NCI-H1694 treated with DMSO at 0.1 percent for 48 hours (cell line): ENCODE measurements around the gene SHFL.
A peak's percentile ranks its signal among the peaks of the same experiment; 100 is the strongest.

Experiments
- DNase-seq: peaks from one replicate; lab custom pipeline; 2025; lab: John Stamatoyannopoulos, UW

The SHFL gene

GRCh38 chr19:10109528-10109927, 23.4 kb downstream of the SHFL start:
- DNase-seq: no peak

GRCh38 chr19:10110076-10110971, 24.2 kb downstream of the SHFL start:
- no peak for DNase-seq

DNA sequence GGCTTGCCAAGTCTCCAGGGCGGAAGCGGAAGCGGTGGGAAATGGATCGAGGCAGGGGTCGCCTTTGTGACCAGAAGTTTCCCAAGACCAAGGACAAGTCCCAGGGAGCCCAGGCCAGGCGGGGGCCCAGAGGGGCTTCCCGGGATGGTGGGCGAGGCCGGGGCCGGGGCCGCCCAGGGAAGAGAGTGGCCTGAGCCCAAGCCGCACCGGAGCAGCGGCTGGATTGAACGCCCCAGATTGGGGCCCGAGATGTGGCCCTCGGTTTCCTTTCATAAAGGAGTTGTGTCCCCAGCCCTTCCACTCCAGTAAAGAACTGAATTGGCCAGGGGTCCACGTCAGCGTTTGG, 24.8 kb downstream of the SHFL start:
- DNase-seq: no peak

DNA sequence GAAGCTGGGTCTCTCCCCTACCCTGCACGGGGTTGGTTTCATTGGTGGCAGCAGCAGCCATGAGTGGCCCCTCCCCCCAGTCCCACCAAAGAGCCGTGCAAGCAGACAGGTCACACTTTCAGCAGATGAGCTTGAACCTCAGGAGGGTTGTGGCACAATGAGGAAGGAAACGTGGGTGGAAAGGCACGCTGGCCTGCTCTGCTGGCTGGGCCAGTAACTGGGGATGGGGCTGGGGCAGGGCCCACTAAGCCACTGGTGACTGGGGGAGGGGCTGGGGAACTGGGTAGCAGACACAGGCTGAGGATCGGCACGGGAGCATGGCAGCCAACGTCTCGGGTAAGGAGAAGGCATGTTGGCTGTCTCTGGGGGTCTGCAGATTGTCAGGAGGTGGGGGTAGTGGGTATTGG, 25.3 kb downstream of the SHFL start, which contains the start of gene P2RY11:
Gene P2RY11, plus strand, starts transcription at position 289 of the 407 bp plus-strand sequence. Its CDS starts 29 bp downstream, at position 318.
- no peak for DNase-seq

GRCh38 chr19:10112037-10112761, 26.1 kb downstream of the SHFL start:
- no peak for DNase-seq

- DNase-seq: peak; percentile 9
Observed at GRCh38 chr19:10112895-10113591, 26.9 kb downstream of the SHFL start.

DNA sequence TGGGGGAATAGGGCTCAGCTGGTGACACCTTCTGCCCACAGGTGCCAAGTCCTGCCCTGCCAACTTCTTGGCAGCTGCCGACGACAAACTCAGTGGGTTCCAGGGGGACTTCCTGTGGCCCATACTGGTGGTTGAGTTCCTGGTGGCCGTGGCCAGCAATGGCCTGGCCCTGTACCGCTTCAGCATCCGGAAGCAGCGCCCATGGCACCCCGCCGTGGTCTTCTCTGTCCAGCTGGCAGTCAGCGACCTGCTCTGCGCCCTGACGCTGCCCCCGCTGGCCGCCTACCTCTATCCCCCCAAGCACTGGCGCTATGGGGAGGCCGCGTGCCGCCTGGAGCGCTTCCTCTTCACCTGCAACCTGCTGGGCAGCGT, 27.5 kb downstream of the SHFL start:
- no peak for DNase-seq

- DNase-seq: no peak
Observed at GRCh38 chr19:10113964-10114650, 28.0 kb downstream of the SHFL start.

DNA sequence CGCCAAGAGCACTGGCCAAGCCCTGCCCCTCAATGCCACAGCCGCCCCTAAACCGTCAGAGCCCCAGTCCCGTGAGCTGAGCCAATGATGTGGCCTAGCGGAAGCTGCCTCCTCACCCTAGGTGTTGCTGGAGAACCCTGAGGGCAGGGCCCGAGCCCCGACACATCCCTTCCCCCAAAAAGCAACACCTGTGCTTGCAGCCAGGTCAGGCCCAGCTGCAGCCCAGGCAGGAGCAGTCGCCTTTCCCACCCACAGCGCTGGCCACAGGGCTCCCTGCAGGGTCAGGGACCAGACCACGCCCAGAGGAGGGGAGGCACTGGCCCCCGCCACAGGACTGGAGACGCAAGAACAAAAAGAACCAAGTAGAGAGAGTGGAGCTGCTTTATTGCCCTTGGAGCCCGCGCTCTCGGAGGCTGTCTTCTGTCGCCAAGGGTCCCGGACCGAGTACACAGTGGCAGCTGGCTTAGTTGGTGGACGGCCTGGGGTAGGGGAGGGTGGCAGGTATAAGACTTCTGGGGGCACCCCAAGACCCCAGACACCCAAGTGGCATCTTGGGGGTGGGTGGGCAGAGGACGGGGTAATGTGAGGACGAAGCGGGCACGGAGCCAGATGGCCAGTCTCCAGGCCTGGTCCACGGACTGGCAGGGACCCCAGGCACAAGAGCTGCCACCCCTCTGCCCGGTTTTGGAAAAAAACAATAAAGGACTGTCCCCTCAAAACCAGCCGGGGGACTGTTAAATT, 28.7 kb downstream of the SHFL start:
- DNase-seq: no peak

- DNase-seq: no peak
Observed at GRCh38 chr19:10115392-10116084, 29.4 kb downstream of the SHFL start.

DNA sequence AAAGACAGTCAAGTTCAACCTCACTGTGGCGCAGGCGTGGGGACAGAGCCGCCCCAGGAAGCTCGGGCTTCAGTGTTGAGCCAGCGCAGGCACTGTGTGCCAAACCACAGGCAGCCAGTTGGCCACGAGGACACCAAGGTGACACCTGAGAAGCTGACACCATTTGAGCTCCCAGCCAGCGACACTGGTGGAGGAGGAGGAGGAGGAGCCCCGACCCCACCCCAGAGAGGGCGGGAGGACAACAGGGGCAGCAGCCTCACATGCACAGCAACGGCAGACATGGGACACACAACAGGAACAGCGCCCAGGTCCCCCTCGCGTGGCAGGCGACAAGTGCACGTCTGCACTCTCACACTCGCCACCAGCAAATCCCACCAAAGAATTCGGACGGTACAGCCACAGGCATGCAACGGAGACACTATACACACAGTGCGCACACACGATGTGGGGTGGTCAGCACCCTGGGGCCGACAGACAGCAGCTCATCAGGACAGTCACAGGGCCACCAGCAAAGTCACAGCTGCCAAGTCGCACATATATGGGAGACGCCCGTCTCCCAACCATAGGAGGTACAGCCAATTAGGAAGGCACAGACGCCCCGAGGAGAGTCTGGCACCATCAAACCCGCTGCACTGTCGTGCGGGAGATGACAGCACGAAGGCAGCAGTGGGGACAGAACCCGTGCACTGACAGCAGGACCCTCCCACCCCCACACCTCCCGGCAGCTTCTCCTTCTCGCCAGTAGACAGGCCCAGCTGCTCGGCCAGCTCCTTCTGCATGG, 30.2 kb downstream of the SHFL start:
- no peak for DNase-seq

DNA sequence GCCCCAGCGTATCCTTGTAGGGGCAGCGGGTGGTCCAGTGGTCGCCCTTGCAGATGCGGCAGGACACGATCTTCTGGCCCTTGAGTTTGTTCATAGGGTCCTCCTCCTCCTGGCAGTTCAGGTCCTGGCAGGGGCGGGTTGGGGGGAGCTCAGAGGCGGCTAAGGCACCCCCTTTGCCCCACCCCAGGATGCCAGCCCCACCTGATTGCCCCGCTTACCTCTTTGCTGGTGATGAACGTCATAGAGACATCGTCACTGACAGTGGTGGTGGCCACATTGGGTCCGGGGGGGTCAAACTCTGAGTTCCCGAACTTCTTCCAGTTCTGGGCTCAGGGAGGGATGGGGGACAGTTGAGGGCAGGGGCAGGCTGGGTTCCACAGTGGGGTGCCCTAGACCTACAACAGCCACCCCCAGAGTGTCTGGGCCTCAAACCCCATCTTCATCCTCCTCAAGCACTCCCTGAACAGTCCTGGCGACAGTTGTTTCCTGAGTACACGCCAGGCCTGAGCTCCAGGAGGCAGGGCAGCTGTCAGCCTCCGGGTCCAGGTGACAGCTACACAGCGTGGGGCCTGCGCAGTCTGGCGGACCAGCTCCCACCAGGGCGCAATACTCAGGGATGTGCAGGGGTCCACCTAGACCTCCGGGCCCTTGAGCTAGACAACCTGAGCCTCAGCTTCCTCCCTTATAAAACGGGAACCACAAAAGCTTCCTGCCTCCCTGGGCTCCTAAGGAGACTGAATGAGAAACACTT, 30.9 kb downstream of the SHFL start:
- DNase-seq: no peak

GRCh38 chr19:10118960-10119359, 32.8 kb downstream of the SHFL start:
- DNase-seq: no peak

- DNase-seq: no peak
Observed at GRCh38 chr19:10120538-10121189, 34.5 kb downstream of the SHFL start.

DNA sequence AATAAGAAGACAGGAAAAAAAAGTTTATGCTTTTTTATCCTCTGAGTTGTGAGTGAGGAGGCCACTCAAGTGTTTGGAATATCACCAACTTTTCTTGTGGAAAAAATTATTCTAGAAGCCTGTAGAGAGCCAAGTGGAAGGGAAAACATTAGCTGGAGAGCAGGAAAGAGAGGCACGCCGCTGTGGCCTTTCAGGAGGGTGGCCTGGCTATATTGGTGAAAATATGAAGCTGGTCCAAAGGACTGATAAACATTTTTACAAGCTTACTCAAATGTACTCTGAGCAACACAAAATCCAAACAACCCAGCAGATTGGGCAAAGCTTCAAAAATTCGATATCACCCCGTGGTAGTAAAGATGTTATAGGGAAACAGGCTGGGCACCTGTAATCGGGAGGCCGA, 35.9 kb downstream of the SHFL start:
- no peak for DNase-seq

GRCh38 chr19:10124429-10124828, 38.3 kb downstream of the SHFL start:
- DNase-seq: no peak

GRCh38 chr19:10126213-10126639, 40.1 kb downstream of the SHFL start:
- no peak for DNase-seq

DNA sequence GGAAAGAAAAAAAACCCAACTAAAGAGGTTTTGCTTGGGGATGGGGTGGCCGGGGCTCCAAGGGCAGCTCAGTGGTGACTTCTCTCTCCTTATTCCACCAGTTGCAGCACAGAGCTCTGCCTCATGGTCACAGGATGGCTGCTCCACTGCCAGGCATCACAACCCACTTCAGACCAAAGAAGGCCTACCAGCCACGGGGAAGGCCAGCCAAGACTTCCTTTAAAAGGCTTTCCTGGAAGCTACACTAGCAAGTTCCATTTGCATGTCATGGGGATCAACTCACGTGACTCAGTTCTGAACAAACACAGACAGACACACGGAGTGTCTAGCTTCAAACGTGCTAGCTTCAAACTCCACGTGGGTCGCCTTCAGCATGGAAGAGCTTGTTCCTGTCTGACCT, 46.8 kb downstream of the SHFL start:
- DNase-seq: no peak

DNA sequence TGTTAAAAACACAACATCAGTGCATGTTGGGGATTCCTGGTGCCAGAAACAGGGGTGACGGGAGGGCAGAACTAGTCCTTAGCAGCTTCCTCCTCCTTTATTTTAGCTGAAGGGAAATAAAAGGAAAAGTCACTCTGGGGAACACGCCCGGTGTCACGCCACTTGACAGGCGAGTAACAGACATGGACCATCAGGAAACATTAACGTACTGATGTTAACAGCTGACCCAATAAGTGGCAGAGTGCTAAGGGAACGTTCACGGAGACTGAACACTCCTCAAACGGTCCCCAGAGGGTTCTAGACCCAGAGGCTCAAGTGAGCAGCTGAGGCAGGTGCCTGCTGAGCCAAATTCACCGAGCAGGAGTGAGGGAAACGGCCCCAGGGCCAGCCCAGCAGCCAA, 47.5 kb downstream of the SHFL start:
- DNase-seq: no peak
